ENCODE results near the gene CPA5. TPM values are rescaled to one million over a fixed set of nuclear protein-coding genes. Genes with fewer than 3 reads are reported as not detected.

The CPA5 gene
- total RNA-seq, 1 donor from 2014 or later, result not detected

DNA sequence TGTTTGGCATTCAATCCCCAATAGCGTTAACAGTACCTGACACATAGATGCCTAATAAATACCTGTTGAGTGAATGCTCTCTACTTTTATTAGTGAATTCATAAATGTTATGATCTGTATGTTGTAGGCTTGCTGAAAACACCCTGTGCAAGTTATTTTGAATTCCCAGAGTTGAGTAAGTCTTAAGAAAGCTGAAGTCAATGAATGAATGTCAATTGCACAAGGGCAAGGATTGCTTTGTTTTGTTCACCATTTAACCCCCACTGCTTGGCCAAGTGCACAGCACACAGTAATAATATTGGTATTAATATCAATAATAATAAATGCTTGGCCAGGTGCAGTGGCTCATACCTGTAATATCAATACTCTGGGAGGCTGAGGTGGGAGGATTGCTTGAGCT is 45.9 kb downstream of the CPA5 start:
- intact Hi-C loops (cut with DNase I), result no loop called here
- Histone ChIP-seq H3K4me3 (no peak overlapping the region), H3K36me3 (no peaks in the 10 kb centered on the region), H3K9me3 (no peaks in the 10 kb centered on the region), H3K4me1 (peaks cover 10% of the 10 kb centered on the region), H3K27ac (no peak overlapping the region), H3K27me3 (no peaks in the 10 kb centered on the region)
- no peak for DNase-seq (ENCODE audit: extremely low spot score in 2 of 2)
- no peak for TF ChIP-seq POLR2AphosphoS5 (IDR thresholded peaks at IDR 0.05; ENCODE audit: insufficient read depth in 1 of 2, low read depth in 1 of 2)
- TF ChIP-seq, protein P1, sequence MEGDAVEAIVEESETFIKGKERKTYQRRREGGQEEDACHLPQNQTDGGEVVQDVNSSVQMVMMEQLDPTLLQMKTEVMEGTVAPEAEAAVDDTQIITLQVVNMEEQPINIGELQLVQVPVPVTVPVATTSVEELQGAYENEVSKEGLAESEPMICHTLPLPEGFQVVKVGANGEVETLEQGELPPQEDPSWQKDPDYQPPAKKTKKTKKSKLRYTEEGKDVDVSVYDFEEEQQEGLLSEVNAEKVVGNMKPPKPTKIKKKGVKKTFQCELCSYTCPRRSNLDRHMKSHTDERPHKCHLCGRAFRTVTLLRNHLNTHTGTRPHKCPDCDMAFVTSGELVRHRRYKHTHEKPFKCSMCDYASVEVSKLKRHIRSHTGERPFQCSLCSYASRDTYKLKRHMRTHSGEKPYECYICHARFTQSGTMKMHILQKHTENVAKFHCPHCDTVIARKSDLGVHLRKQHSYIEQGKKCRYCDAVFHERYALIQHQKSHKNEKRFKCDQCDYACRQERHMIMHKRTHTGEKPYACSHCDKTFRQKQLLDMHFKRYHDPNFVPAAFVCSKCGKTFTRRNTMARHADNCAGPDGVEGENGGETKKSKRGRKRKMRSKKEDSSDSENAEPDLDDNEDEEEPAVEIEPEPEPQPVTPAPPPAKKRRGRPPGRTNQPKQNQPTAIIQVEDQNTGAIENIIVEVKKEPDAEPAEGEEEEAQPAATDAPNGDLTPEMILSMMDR (IDR thresholded peaks at IDR 0.05), result no peak

DNA sequence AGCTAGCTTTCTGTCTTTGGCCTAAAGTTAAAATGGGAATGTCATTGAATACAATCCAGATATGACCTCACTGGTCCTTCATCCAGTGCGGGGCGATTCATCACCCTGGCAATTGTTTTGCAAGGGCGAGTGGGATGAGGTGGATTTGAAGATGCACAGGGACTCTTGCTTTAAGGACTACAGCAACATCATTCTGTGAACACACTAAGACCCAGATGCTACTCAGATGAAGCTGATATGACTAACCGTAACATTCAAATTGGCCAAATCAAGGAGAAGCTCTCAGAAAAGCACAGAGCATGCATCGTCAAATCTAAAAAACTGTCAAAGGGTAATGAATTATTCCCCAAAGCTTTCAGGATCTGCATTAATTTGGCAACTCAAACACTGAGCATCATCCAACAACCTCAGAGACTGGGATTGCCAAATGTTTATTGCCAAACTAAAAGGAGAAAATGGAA is 48.5 kb downstream of the CPA5 start:
- no peaks in the 10 kb centered on the region for H3K36me3 ChIP-seq
- intact Hi-C loops (cut with DNase I), result no loop called here
- no peak for TF ChIP-seq POLR2A (IDR thresholded peaks at IDR 0.05)
- TF ChIP-seq, protein P1 (IDR thresholded peaks at IDR 0.05), result no peak
- TF ChIP-seq POLR2AphosphoS5 (IDR thresholded peaks at IDR 0.05; ENCODE audit: insufficient read depth in 1 of 2, low read depth in 1 of 2), result no peak

DNA sequence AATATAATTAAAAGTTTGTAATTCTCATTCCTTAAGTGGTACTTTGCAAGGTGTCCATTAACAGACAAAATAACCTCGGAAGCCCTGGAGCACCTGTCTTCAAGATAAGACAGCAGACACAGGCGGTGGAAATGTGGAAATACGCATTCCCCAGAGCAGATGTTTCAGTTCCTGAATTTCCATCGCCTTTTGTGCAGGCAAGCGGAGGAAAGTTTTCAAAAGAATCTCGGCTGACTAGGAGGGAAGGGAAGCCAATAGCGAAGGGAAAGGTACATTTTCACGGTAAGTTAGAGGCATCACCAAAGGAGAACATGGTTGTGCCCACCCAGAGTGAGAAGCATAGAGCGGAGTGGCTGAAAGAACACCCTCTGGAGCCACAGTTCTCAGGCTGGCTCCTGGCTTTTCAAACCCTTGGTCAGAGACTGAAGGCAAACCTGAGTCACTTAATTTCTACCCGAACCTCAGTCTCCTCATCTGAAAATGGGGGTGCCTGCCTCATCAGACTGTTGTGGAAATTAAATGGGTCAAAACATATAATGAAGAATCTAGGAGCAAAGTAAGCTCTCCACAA is 49.3 kb downstream of the CPA5 start:
- no peak for TF ChIP-seq POLR2AphosphoS5 (IDR thresholded peaks at IDR 0.05; ENCODE audit: insufficient read depth in 1 of 2, low read depth in 1 of 2)
- no peak for TF ChIP-seq POLR2A (IDR thresholded peaks at IDR 0.05)
- TF ChIP-seq, protein P1 (IDR thresholded peaks at IDR 0.05), result no peak
- no peak overlapping the region for H3K4me3 ChIP-seq

More for the DNA sequence above, 48.5 kb downstream of the CPA5 start:
- no peaks in the 10 kb centered on the region for H3K9me3 ChIP-seq
- no peak overlapping the region for H3K27ac ChIP-seq
- peaks cover 10% of the 10 kb centered on the region for H3K4me1 ChIP-seq
- DNase-seq (ENCODE audit: extremely low spot score in 2 of 2), result no peak
- H3K27me3 ChIP-seq, result no peaks in the 10 kb centered on the region
- no peak overlapping the region for H3K4me3 ChIP-seq

DNA sequence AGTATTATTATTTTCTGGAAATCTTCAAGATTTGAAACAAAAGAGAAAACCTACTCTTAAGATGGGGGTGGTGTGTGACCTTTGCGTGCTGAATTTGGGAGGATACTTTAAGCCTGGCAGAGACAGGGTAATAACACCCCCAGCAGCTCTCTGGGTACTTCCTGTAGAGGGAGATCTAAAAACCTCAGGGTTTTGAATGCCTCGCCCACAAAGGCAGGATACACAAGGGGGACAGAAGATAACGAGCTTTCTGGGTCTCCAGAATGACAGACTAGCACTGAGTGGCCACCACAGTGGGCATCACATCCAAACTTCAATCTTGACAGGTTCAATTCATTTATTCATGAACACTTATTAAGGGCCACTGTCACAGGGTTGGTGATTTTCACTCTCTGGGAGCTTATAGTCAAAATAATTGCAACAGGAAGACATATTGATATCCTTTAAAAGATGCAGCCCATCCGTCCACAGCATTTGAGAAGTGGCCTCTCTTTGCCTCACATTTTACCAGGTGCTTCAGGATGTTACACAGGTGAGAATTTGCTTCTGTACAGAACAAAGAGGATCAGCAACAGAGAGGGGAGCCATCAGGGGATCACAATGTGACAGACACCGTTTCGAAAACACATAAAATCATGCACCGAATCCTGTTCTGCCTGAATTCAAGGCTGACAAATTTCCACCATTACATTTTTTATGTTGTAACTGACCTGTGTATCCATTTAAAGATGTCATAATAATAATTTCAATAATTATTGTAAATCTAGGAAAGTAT is 50.0 kb downstream of the CPA5 start:
- H3K27ac ChIP-seq, result no peak overlapping the region
- H3K9me3 ChIP-seq, result no peaks in the 10 kb centered on the region
- H3K4me1 ChIP-seq, result peaks cover 10% of the 10 kb centered on the region
- H3K36me3 ChIP-seq, result no peaks in the 10 kb centered on the region
- H3K4me3 ChIP-seq, result no peak overlapping the region
- TF ChIP-seq POLR2A (IDR thresholded peaks at IDR 0.05) (no peak), POLR2AphosphoS5 (IDR thresholded peaks at IDR 0.05; ENCODE audit: insufficient read depth in 1 of 2, low read depth in 1 of 2) (no peak)
- no peaks in the 10 kb centered on the region for H3K27me3 ChIP-seq
- intact Hi-C loops (cut with DNase I), result no loop called here
- no peak for DNase-seq (ENCODE audit: extremely low spot score in 2 of 2)

More for the DNA sequence above, 49.3 kb downstream of the CPA5 start:
- Histone ChIP-seq H3K27ac (no peak overlapping the region), H3K4me1 (peaks cover 10% of the 10 kb centered on the region), H3K9me3 (no peaks in the 10 kb centered on the region), H3K36me3 (no peaks in the 10 kb centered on the region), H3K27me3 (no peaks in the 10 kb centered on the region)
- no peak for DNase-seq (ENCODE audit: extremely low spot score in 2 of 2)
- intact Hi-C loops (cut with DNase I), result no loop called here

DNA sequence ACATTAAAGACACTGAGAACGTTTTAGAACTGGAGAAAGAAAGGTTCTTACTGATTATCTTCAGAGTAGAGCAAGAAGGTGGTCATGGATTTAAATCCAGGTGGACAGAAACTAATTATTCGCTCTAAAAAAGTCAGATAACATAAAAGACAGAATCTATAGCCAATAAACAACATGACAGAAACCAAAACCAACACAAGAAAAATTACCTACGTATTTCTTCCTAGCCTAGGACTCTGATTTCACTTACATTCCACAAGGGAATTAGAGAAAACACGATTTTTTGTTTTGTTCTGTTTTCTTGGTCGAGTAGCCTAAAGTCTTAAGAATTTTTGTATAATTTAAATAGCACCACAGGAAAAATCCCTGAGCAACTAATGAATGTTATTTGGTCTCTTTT is 50.8 kb downstream of the CPA5 start:
- H3K9me3 ChIP-seq, result no peaks in the 10 kb centered on the region
- no peaks in the 10 kb centered on the region for H3K36me3 ChIP-seq
- DNase-seq (ENCODE audit: extremely low spot score in 2 of 2), result no peak
- intact Hi-C loops (cut with DNase I), result no loop called here
- H3K4me3 ChIP-seq, result no peak overlapping the region
- H3K27me3 ChIP-seq, result no peaks in the 10 kb centered on the region
- H3K27ac ChIP-seq, result no peak overlapping the region
- peaks cover 10% of the 10 kb centered on the region for H3K4me1 ChIP-seq
- TF ChIP-seq POLR2AphosphoS5 (IDR thresholded peaks at IDR 0.05; ENCODE audit: insufficient read depth in 1 of 2, low read depth in 1 of 2) (no peak), POLR2A (IDR thresholded peaks at IDR 0.05) (no peak)
- TF ChIP-seq, protein P1 (IDR thresholded peaks at IDR 0.05), result no peak

Data from vagina (tissue), 2 donors.